GM08714 (cell line): ENCODE data around the gene IRF1.
"Not testable (repeated sequence)": the region's sequence is repeated elsewhere in the genome, so short reads cannot be mapped to it uniquely, and the experiment has no call there.

Experiments used
- H3K4me3 ChIP-seq: fragments of 200-500 bp; sonication (Bioruptor generic); 2 replicates; pipeline ENCODE4 v1.5.1; 2014; ENCODE audit warnings: mild to moderate bottlenecking, low read length, inconsistent platforms
- ZNF274 ChIP-seq: IDR thresholded peaks from 2 replicates; pipeline ENCODE4 v1.6.1; 2012; ENCODE audit warnings: mild to moderate bottlenecking, low read depth, low read length

The IRF1 gene

GRCh38 chr5:132486318-132487094 is 4.1 kb downstream of the IRF1 start:
- no peak overlapping the region for H3K4me3 ChIP-seq
- TF ChIP-seq ZNF274, result no peak

- no peak for TF ChIP-seq ZNF274
- H3K4me3 ChIP-seq, result no peak overlapping the region
Measured at GRCh38 chr5:132485641-132486317, 4.8 kb downstream of the IRF1 start.

- not testable (repeated sequence) for H3K4me3 ChIP-seq
Measured at GRCh38 chr5:132484876-132485640, 5.5 kb downstream of the IRF1 start.

GRCh38 chr5:132484391-132484725 is 6.2 kb downstream of the IRF1 start:
- TF ChIP-seq ZNF274, result no peak
- no peak overlapping the region for H3K4me3 ChIP-seq

- no peak overlapping the region for H3K4me3 ChIP-seq
- TF ChIP-seq ZNF274, result no peak
Measured at GRCh38 chr5:132483661-132484390, 6.7 kb downstream of the IRF1 start.

- H3K4me3 ChIP-seq, result no peak overlapping the region
- TF ChIP-seq ZNF274, result no peak
Measured at GRCh38 chr5:132483101-132483500, 7.5 kb downstream of the IRF1 start.

GRCh38 chr5:132481596-132482211 is 8.9 kb downstream of the IRF1 start:
- TF ChIP-seq ZNF274, result no peak
- no peak overlapping the region for H3K4me3 ChIP-seq

- TF ChIP-seq ZNF274, result no peak
- no peak overlapping the region for H3K4me3 ChIP-seq
Measured at GRCh38 chr5:132480893-132481595, 9.5 kb downstream of the IRF1 start.

GRCh38 chr5:132480546-132480892 is 10.1 kb downstream of the IRF1 start:
- no peak for TF ChIP-seq ZNF274
- H3K4me3 ChIP-seq, result no peak overlapping the region

GRCh38 chr5:132480042-132480441 is 10.5 kb downstream of the IRF1 start:
- no peak for TF ChIP-seq ZNF274
- H3K4me3 ChIP-seq, result no peak overlapping the region

- TF ChIP-seq ZNF274, result no peak
- H3K4me3 ChIP-seq, result no peak overlapping the region
Measured at GRCh38 chr5:132479111-132479951, 11.2 kb downstream of the IRF1 start.

- no peak overlapping the region for H3K4me3 ChIP-seq
- TF ChIP-seq ZNF274, result no peak
Measured at GRCh38 chr5:132478366-132478871, 12.2 kb downstream of the IRF1 start.
